K562 (cell line): Measurements from ENCODE around the gene ST3GAL3. TPM values are rescaled to one million over a fixed set of nuclear protein-coding genes. Genes with fewer than 3 reads are reported as not detected.
"Not testable (repeated sequence)": the region's sequence is repeated elsewhere in the genome, so short reads cannot be mapped to it uniquely, and the experiment has no call there.

Experiments used
- ATAC-seq: fragments of 200-7000 bp; cut with Tn5 transposase; 3 replicates; pipeline ENCODE4 v1.9.1; 2020; ENCODE audit warnings: moderate library complexity
- BruUV-seq: library from RNA; stranded (reverse); fragments of 400-500 nt; replicated peaks from 2 replicates; lab custom pipeline; 2021; lab: Mats Ljungman, UMichigan
- CTCF ChIA-PET: fragments of 300-600 bp; formaldehyde crosslinking; extraction: SDS; loops from one replicate; lab custom pipeline; 2021; ENCODE audit warnings: low intra/inter-chr PET ratio; lab: Yijun Ruan, JAX
- POLR2A ChIA-PET: fragments of 300-600, 350-650 bp; sonication (Branson Sonifier 250); formaldehyde crosslinking; extraction: SDS; loops from one replicate; lab custom pipeline; 2021; ENCODE audit warnings: antibody characterized with exemption, inconsistent platforms; lab: Yijun Ruan, JAX
- DNase-seq, 4 experiments: peaks; one replicate each; pipeline versions ENCODE4 v3.0.0 to v3.0.0-alpha.2; 2011 to 2018; ENCODE audit warnings: low spot score in 3 of 4, mixed read lengths in 3 of 4; ENCODE audit errors: extremely low read depth in 1 of 4
- FAIRE-seq: peaks from 2 replicates; lab custom pipeline; 2011; peaks lifted over from hg19 to GRCh38; lab: Jason Lieb, UNC
- H2AFZ ChIP-seq: 2 replicates; pipeline ENCODE4 v1.6.0; 2011; ENCODE audit warnings: low read depth, low read length, control low read depth, inconsistent platforms
- H3K27ac ChIP-seq: fragments of 200-600 bp; 3 replicates; pipeline ENCODE4 v1.8.0; 2011; ENCODE audit warnings: low read depth, mild to moderate bottlenecking, control low read depth, inconsistent platforms, low read length, moderate library complexity, mixed read lengths; ENCODE audit errors: extremely low read depth
- H3K27me3 ChIP-seq, 2 experiments: fragments of 300-600 bp in 1 of 2; 2 replicates in 1 of 2; 3 replicates in 1 of 2; pipeline versions ENCODE4 v1.6.0 to v1.8.0; 2011; ENCODE audit warnings: inconsistent platforms in 2 of 2, low read length in 2 of 2, mild to moderate bottlenecking in 1 of 2, mixed read lengths in 1 of 2, moderate library complexity in 1 of 2; ENCODE audit not compliant: control insufficient read depth in 2 of 2, insufficient read depth in 2 of 2
- H3K36me3 ChIP-seq: fragments of 300-600 bp; 3 replicates; pipeline ENCODE4 v1.8.0; 2011; ENCODE audit warnings: mild to moderate bottlenecking, low read length, inconsistent platforms; ENCODE audit not compliant: control insufficient read depth, insufficient read depth
- H3K4me1 ChIP-seq, 2 experiments: fragments of 200-600 bp in 1 of 2; replicated peaks in 1 of 2; 2 replicates in 1 of 2; 3 replicates in 1 of 2; pipeline versions ENCODE4 v1.5.1 to v1.8.0; 2011; ENCODE audit warnings: inconsistent platforms in 2 of 2, low read length in 2 of 2, mild to moderate bottlenecking in 1 of 2, mixed read lengths in 1 of 2, moderate library complexity in 1 of 2; ENCODE audit not compliant: control insufficient read depth in 2 of 2, insufficient read depth in 2 of 2
- H3K4me2 ChIP-seq: 2 replicates; pipeline ENCODE4 v1.6.1; 2011; ENCODE audit warnings: low read length, control low read depth, inconsistent platforms, mixed read lengths; ENCODE audit not compliant: insufficient read depth
- H3K4me3 ChIP-seq: fragments of 200-600 bp; sonication (generic), shearing (Covaris generic); 2 replicates; pipeline ENCODE4 v1.5.1; 2016; ENCODE audit warnings: control low read depth, inconsistent platforms
- H3K79me2 ChIP-seq: fragments of 200-600 bp; 3 replicates; pipeline ENCODE4 v1.8.0; 2011; ENCODE audit warnings: low read length, inconsistent platforms; ENCODE audit not compliant: control insufficient read depth, insufficient read depth
- H3K9ac ChIP-seq, 2 experiments: 2 replicates each; pipeline versions ENCODE4 v1.6.0 to v1.6.1; 2011; ENCODE audit warnings: low read depth in 2 of 2, low read length in 2 of 2, control low read depth in 1 of 2, inconsistent platforms in 1 of 2, mild to moderate bottlenecking in 1 of 2, mixed read lengths in 1 of 2; ENCODE audit not compliant: insufficient read depth in 1 of 2
- H3K9me1 ChIP-seq: one replicate; pipeline ENCODE4 v1.6.0; 2011; ENCODE audit warnings: inconsistent platforms, mild to moderate bottlenecking, low read length, moderate library complexity; ENCODE audit not compliant: control insufficient read depth, insufficient read depth
- H3K9me3 ChIP-seq: replicated peaks from 2 replicates; pipeline ENCODE4 v1.5.1; 2011; ENCODE audit warnings: low read depth, low read length, inconsistent platforms; ENCODE audit not compliant: control insufficient read depth, insufficient read depth
- H4K20me1 ChIP-seq: replicated peaks from 2 replicates; pipeline ENCODE4 v1.6.1; 2011; ENCODE audit warnings: low read length, inconsistent platforms, mixed read lengths; ENCODE audit not compliant: control insufficient read depth, insufficient read depth
- NFIC ChIP-seq: fragments of 450-650 bp; IDR thresholded peaks from 2 replicates; pipeline ENCODE4 v1.6.1; 2017; ENCODE audit warnings: mild to moderate bottlenecking, inconsistent platforms
- RNF219 ChIP-seq: fragments of 250-450 bp; sonication (Bioruptor Pico); IDR thresholded peaks from 2 replicates; pipeline ENCODE4 v1.5.0; 2022; ENCODE audit warnings: mild to moderate bottlenecking
- WGBS: fragments of 100-300 bp; shearing (Covaris generic); methylation state at CpG from one replicate; pipeline ENCODE4 v1.1.6; 2016; ENCODE audit warnings: low coverage, mixed read lengths; ENCODE audit not compliant: insufficient coverage; ENCODE audit errors: missing lambda C conversion rate; 5-methylcytosine and 5-hydroxymethylcytosine counted together
- in situ Hi-C: fragments of 300-500 bp; cut with MboI; formaldehyde crosslinking; loops from 4 replicates; pipeline ENCODE4 v1.15.0; 2018; ENCODE audit warnings: inconsistent platforms, mixed read lengths
- intact Hi-C: fragments of 100-400 bp; cut with micrococcal nuclease; formaldehyde crosslinking; loops from 2 replicates; pipeline ENCODE4 v1.14.2; 2022
- polyA plus RNA-seq, 8 experiments: library from polyadenylated mRNA; depleted of rRNA in 4 of 8; stranded (reverse) in 5 of 8; unstranded in 3 of 8; fragments of >200 nt; fragmentation: Nextera tagmentation in 2 of 8; fragmentation: Illumina TruSeq in 1 of 8; extraction: Ambion mirVana in 2 of 8; extraction: Trizol in 1 of 8; gene quantifications; 2 replicates each; pipeline versions ENCODE4 v1.2.1 to v1.2.3, GENCODE V29; 2011 to 2014; ENCODE audit warnings: inconsistent platforms in 1 of 8, missing spikeins in 1 of 8
- total RNA-seq, 7 experiments: library from RNA; depleted of rRNA in 6 of 7; stranded (reverse); fragments of >200 nt in 6 of 7; fragmentation: Illumina TruSeq in 2 of 7; extraction: Trizol in 2 of 7; gene quantifications; 2 replicates each; pipeline versions ENCODE4 v1.2.1 to v1.2.3, GENCODE V29; 2011 to 2021; ENCODE audit warnings: low replicate concordance in 1 of 7

ST3GAL3 gene
- total and polyA plus RNA-seq, 9 of the 15 experiments (the other 6 are each of a cell fraction or from before 2014, with no cell fraction given) = 1.2 to 18.9 (median 11.0) TPM

- BruUV-seq = no TSS peak
- WGBS = 60% methylated on average over 6 of the region's 6 CpGs
- Histone ChIP-seq H3K9ac (no peak overlapping the region), H3K36me3 (no peaks in the 10 kb centered on the region), H3K27ac (no peak overlapping the region), H4K20me1 (no peaks in the 10 kb centered on the region), H3K4me3 (no peak overlapping the region), H3K79me2 (peaks cover 10% of the 10 kb centered on the region; the same call in 2 of the 3 replicates), H3K4me2 (no peak overlapping the region), H3K4me1 (peaks cover 3 to 5% of the 10 kb centered on the region in 2 experiments; a peak in 2 of 5 replicates), H2AFZ (no peak overlapping the region), H3K9me1 (no peaks in the 10 kb centered on the region), H3K27me3 (no peaks in the 10 kb centered on the region), H3K9me3 (no peaks in the 10 kb centered on the region)
- no peak for FAIRE-seq
- in situ Hi-C loops = no loop called here
- 0 out of 3 replicates have a peak, but pooled peaks have one; percentile 23 for ATAC-seq
- ChIA-PET CTCF (no interaction called here), POLR2A (interaction anchor here (1.5 kb wide), 1 partner anchor 13 kb away, joined by 5 read pairs; no protein-coding TSS in a partner anchor)
- no peak for TF ChIP-seq RNF219 (CRISPR knock-in tag)
- TF ChIP-seq NFIC = 0 out of 2 replicates have a peak, but pooled peaks have one; percentile 19
- DNase-seq = no peak
- intact Hi-C loops = no loop called here
Observed at GRCh38 chr1:43719063-43719462, 11.7 kb downstream of the ST3GAL3 start.

DNA sequence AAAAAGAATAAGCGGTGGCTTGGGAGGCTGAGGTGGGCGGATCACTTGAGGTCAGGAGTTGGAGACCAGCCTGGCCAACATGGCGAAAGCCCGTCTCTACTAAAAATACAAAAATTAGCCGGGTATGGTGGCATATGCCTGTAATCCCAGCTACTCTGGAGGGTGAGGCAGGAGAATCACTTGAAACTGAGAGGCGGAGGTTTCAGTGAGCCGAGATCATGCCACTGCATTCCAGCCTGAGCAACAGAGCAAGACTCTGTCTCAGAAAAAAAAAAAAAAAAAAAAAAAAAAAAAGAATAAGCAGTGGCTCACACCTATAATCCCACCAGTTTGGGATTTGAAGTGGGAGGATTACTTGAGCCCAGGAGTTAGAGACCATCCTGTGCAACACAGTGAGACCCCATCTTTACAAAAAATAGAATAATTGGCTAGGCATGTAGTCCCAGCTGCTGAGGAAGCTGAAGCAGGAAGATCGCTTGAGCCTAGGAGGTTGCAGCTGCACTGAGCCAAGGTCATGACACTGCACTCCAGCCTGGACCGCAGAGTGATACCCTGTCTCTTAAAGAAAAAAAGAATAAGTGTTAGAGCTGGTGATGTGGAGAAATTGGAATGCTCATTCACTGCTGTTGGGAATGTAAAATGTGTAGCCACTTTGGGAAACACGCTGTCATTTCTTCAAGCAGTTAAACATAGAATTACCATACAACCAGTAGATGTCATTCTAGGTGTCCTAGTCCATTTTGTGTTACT is 12.5 kb downstream of the ST3GAL3 start:
- FAIRE-seq, H3K9ac ChIP-seq, DNase-seq, H3K9me3 ChIP-seq, CTCF ChIA-PET, H3K9me1 ChIP-seq, H2AFZ ChIP-seq, H3K27me3 ChIP-seq, in situ Hi-C loops, H3K4me1 ChIP-seq, H3K4me3 ChIP-seq, H4K20me1 ChIP-seq, BruUV-seq, intact Hi-C loops, H3K4me2 ChIP-seq, H3K27ac ChIP-seq, H3K36me3 ChIP-seq: not testable (repeated sequence)
- ATAC-seq = peak; percentile 44; the same call in 2 of the 3 replicates
- WGBS = 80% methylated on average over 10 of the region's 10 CpGs
- peaks cover 10% of the 10 kb centered on the region; the same call in 2 of the 3 replicates for H3K79me2 ChIP-seq
- POLR2A ChIA-PET = interaction anchor here (0.6 to 1.7 kb wide), 4 partner anchors 12 to 273 kb away, joined by 3 to 5 read pairs (median 4); partner anchors contain the start of gene ST3GAL3
